MM.1S (cell line): ENCODE results near the gene NCKAP5.

Experiments used
- EZH2 ChIP-seq: fragments of 300-600 bp; sonication (generic); optimal IDR thresholded peaks from 2 replicates; pipeline ENCODE3; 2017; ENCODE audit warnings: low read depth, mild to moderate bottlenecking, antibody characterized with exemption, low read length, mixed read lengths
- EZH2phosphoT487 ChIP-seq: fragments of 300-600 bp; sonication (generic); IDR thresholded peaks from 2 replicates; pipeline ENCODE4 v1.6.1; 2018; ENCODE audit warnings: antibody characterized with exemption, low read length
- TF ChIP-seq, protein P1 (sequence below): fragments of 300-600 bp; sonication (generic); IDR thresholded peaks from 2 replicates; pipeline ENCODE4 v1.5.1; 2016; ENCODE audit warnings: antibody characterized with exemption, low read length, mixed read lengths

- TF ChIP-seq, protein P1, sequence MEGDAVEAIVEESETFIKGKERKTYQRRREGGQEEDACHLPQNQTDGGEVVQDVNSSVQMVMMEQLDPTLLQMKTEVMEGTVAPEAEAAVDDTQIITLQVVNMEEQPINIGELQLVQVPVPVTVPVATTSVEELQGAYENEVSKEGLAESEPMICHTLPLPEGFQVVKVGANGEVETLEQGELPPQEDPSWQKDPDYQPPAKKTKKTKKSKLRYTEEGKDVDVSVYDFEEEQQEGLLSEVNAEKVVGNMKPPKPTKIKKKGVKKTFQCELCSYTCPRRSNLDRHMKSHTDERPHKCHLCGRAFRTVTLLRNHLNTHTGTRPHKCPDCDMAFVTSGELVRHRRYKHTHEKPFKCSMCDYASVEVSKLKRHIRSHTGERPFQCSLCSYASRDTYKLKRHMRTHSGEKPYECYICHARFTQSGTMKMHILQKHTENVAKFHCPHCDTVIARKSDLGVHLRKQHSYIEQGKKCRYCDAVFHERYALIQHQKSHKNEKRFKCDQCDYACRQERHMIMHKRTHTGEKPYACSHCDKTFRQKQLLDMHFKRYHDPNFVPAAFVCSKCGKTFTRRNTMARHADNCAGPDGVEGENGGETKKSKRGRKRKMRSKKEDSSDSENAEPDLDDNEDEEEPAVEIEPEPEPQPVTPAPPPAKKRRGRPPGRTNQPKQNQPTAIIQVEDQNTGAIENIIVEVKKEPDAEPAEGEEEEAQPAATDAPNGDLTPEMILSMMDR, result no peak
- no peak for TF ChIP-seq EZH2
- no peak for TF ChIP-seq EZH2phosphoT487
Observed at GRCh38 chr2:132876745-132877391, 691.4 kb downstream of the NCKAP5 start.
